ENCODE data around the gene ABCC5. TPM values are rescaled to one million over a fixed set of nuclear protein-coding genes. Genes with fewer than 3 reads are reported as not detected.

ABCC5 gene
- total RNA-seq, 1 donor from 2014 or later: 39.0 TPM

DNA sequence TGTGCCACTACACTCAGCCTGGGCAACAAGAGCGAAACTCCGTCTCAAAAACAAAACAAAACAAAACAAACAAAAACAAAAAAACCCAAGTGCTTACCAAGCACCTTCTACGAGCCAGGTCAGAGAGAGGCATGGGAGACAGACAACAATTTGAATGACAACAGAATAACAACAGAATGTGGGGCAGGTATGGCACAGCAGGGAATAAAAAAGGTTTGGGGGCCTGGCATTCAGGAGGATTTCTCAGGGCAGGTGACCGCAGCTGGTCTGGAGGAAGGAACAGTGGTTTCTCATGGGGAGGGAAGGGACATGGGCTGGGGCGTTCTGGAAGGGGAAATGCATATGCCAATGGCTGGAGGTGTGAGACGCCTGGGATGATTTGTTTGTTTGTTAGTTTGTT lies 110.5 kb downstream of the ABCC5 start:
- peaks cover 7% of the 10 kb centered on the region for H3K27me3 Mint-ChIP-seq (ENCODE audit: unreplicated experiment)
- no peaks in the 10 kb centered on the region for H3K4me1 Mint-ChIP-seq (ENCODE audit: unreplicated experiment)
- H3K27ac Mint-ChIP-seq (ENCODE audit: unreplicated experiment): no peak overlapping the region
- H3K4me3 Mint-ChIP-seq (ENCODE audit: unreplicated experiment): no peak overlapping the region
- no peaks in the 10 kb centered on the region for H3K36me3 Mint-ChIP-seq (ENCODE audit: unreplicated experiment)
- DNase-seq (ENCODE audit: extremely low spot score, unreplicated experiment): no peak
- no peaks in the 10 kb centered on the region for H3K9me3 Mint-ChIP-seq (ENCODE audit: unreplicated experiment)
- no peak for TF ChIP-seq CTCF (IDR thresholded peaks at IDR 0.05)

DNA sequence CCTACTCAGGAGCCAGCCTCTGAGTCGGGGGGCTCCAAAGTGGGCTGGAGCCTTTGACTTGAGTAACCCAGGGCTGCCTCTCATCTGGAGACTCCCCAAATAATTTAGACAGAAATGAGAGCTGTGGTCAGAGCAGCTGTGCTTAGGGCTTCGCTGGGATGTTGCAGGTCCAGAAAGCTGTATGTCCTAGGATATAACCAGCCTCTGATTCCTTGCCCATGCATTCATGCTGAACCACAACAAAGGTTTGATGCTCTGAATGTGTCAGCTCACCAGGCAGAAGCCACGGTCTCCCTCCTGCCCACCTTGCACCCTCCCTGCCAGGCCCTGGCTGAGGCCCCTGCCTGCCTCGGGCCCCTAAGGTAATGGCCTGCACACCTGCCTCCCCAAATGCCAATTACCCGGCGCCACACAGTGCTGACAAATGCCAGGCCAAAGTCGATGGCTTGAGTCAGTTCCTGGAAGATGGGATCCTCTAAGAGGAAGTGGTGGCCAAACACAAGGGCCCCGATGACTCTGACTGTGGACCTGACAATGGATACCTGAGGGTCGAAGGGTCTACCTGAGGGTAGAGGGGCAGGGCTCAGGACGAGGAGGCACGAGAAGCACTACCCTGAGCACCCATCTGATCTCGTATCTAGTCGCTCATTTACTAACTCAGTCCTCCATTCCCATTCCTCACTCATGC lies 111.3 kb downstream of the ABCC5 start:
- Mint-ChIP-seq H3K9me3 (ENCODE audit: unreplicated experiment) (no peaks in the 10 kb centered on the region), H3K4me3 (ENCODE audit: unreplicated experiment) (no peak overlapping the region), H3K36me3 (ENCODE audit: unreplicated experiment) (no peaks in the 10 kb centered on the region), H3K4me1 (ENCODE audit: unreplicated experiment) (no peaks in the 10 kb centered on the region), H3K27ac (ENCODE audit: unreplicated experiment) (no peak overlapping the region), H3K27me3 (ENCODE audit: unreplicated experiment) (peaks cover 8% of the 10 kb centered on the region)
- TF ChIP-seq CTCF (IDR thresholded peaks at IDR 0.05): no peak
- DNase-seq (ENCODE audit: extremely low spot score, unreplicated experiment): no peak

DNA sequence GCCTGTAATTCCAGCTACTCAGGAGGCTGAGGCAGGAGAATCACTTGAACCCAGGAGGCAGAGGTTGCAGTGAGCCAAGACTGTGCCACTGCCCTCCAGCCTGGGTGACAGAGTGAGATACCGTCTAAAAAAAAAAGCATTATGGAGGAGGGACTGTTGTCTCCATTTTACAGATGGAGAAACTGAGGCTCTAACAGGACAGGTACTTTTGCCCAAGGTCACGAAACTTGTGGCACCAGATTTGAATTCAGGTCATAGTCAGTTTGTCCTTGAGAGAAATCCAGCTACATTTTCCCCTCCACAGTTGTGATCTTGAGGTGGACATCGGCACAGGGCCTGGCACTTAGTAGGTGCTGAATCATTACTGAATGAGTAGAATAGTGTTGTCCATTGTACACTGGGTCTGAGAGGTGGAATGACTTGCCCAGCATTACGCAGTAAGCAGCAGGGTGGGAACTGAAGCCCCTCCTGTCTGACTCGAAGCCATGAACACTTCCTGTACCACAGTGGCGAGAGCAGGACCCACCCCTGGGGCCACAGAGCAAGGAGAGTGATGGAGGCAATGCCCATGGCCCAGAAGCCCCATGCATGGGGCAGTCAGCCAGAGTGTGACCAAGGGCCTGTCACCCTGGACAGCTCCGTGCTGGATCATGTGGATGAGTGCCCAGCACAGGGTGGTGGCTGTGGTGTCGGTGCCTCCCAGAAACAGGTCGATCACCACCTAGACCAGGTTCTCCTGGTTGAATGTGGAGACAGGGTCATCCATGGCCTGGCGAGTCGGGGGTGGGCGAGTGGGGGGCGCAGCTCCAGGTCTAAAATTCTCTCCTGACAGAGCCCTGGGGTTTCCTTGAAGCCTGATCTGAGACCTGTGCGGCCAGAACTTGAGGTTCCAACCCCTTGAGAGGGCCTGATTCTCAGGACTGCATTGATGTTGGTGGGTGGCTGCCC lies 112.6 kb downstream of the ABCC5 start:
- Mint-ChIP-seq H3K27me3 (ENCODE audit: unreplicated experiment) (peaks cover 13% of the 10 kb centered on the region), H3K9me3 (ENCODE audit: unreplicated experiment) (no peaks in the 10 kb centered on the region), H3K4me3 (ENCODE audit: unreplicated experiment) (no peak overlapping the region), H3K4me1 (ENCODE audit: unreplicated experiment) (no peaks in the 10 kb centered on the region), H3K36me3 (ENCODE audit: unreplicated experiment) (no peaks in the 10 kb centered on the region), H3K27ac (ENCODE audit: unreplicated experiment) (no peak overlapping the region)
- DNase-seq (ENCODE audit: extremely low spot score, unreplicated experiment): no peak
- no peak for TF ChIP-seq CTCF (IDR thresholded peaks at IDR 0.05)

GRCh38 chr3:183898028-183898431 lies 119.7 kb downstream of the ABCC5 start:
- H3K27me3 Mint-ChIP-seq (ENCODE audit: unreplicated experiment): peaks cover 30% of the 10 kb centered on the region
- no peak overlapping the region for H3K27ac Mint-ChIP-seq (ENCODE audit: unreplicated experiment)
- no peaks in the 10 kb centered on the region for H3K9me3 Mint-ChIP-seq (ENCODE audit: unreplicated experiment)
- H3K4me3 Mint-ChIP-seq (ENCODE audit: unreplicated experiment): no peak overlapping the region
- H3K4me1 Mint-ChIP-seq (ENCODE audit: unreplicated experiment): no peaks in the 10 kb centered on the region
- TF ChIP-seq CTCF (IDR thresholded peaks at IDR 0.05): no peak
- no peaks in the 10 kb centered on the region for H3K36me3 Mint-ChIP-seq (ENCODE audit: unreplicated experiment)
- DNase-seq (ENCODE audit: extremely low spot score, unreplicated experiment): no peak

DNA sequence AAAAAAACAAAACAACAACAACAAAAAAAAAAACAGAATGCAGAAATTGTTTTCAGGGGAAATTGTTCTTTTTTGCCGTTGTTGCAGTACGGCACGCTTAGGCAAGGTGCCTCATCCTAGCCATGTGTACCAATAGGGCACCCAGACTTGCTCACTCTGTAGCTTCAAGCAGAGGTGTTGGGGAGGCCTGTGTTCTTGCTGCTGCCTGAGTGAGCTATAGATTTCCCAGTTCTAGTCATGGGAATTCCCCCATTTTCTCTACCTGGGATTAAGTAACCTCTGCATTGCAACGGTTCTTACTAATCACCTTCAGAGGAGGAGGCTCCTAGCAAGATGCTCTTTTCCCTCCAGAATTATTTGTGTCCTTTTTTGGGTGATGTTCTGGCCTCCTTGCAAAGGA lies 120.1 kb downstream of the ABCC5 start:
- Mint-ChIP-seq H3K27me3 (ENCODE audit: unreplicated experiment) (peaks cover 35% of the 10 kb centered on the region), H3K36me3 (ENCODE audit: unreplicated experiment) (no peaks in the 10 kb centered on the region), H3K9me3 (ENCODE audit: unreplicated experiment) (no peaks in the 10 kb centered on the region), H3K27ac (ENCODE audit: unreplicated experiment) (no peak overlapping the region), H3K4me1 (ENCODE audit: unreplicated experiment) (no peaks in the 10 kb centered on the region), H3K4me3 (ENCODE audit: unreplicated experiment) (no peak overlapping the region)
- no peak for TF ChIP-seq CTCF (IDR thresholded peaks at IDR 0.05)
- DNase-seq (ENCODE audit: extremely low spot score, unreplicated experiment): no peak
